ENCODE data around the gene EMID1. TPM values are rescaled to one million over a fixed set of nuclear protein-coding genes. Genes with fewer than 3 reads are reported as not detected.

EMID1 gene
- total and polyA plus RNA-seq, 12 donors: 0.22 to 1.1 (median 0.41) TPM; not detected in 1

GRCh38 chr22:29256606-29257325 is 51.1 kb downstream of the EMID1 start:
- Histone ChIP-seq H3K27ac (no peak overlapping the region), H3K4me3 (no peak overlapping the region), H3K4me1 (no peaks in the 10 kb centered on the region), H3K9me3 (no peaks in the 10 kb centered on the region), H3K27me3 (no peaks in the 10 kb centered on the region), H3K36me3 (peaks cover 0 to 19% (median 0%) of the 10 kb centered on the region in 9 donors)
- WGBS, 2 donors: 88 to 89% methylated on average over 8 of the region's 8 CpGs
- DNase-seq (no peak), ATAC-seq (no peak)
- TF ChIP-seq CTCF (IDR thresholded peaks at IDR 0.05): no peak
- intact Hi-C loops (cut with DNase I): loop anchor here in 2 of 10 donors (10.0 kb wide), 3 partner anchors 152 to 532 kb away; no protein-coding TSS in a partner anchor

- Histone ChIP-seq H3K27me3 (no peaks in the 10 kb centered on the region), H3K36me3 (peaks cover 0 to 19% (median 0%) of the 10 kb centered on the region in 9 donors), H3K9me3 (no peaks in the 10 kb centered on the region), H3K4me3 (no peak overlapping the region), H3K4me1 (no peaks in the 10 kb centered on the region), H3K27ac (no peak overlapping the region)
- no peak for TF ChIP-seq CTCF (IDR thresholded peaks at IDR 0.05)
- intact Hi-C loops (cut with DNase I): loop anchor here in 2 of 10 donors (10.0 kb wide), 3 partner anchors 153 to 533 kb away; no protein-coding TSS in a partner anchor
- peak in 1 of 8 donors; percentile 12 for ATAC-seq
- no peak for DNase-seq
- 77 to 84% methylated on average over 8 of the region's 8 CpGs for WGBS, 2 donors
Observed at GRCh38 chr22:29257751-29258181, 52.1 kb downstream of the EMID1 start.

GRCh38 chr22:29258407-29259252 is 52.9 kb downstream of the EMID1 start:
- Histone ChIP-seq H3K27ac (no peak overlapping the region), H3K4me3 (no peak overlapping the region), H3K27me3 (no peaks in the 10 kb centered on the region), H3K4me1 (no peaks in the 10 kb centered on the region), H3K36me3 (peaks cover 0 to 21% (median 0%) of the 10 kb centered on the region in 9 donors), H3K9me3 (no peaks in the 10 kb centered on the region)
- no peak for ATAC-seq
- intact Hi-C loops (cut with DNase I): loop anchor here in 2 of 10 donors (10.0 kb wide), 3 partner anchors 154 to 534 kb away; no protein-coding TSS in a partner anchor
- no peak for TF ChIP-seq CTCF (IDR thresholded peaks at IDR 0.05)
- DNase-seq: no peak
- WGBS, 2 donors: 93 to 94% methylated on average over 17 of the region's 17 CpGs

- TF ChIP-seq CTCF (IDR thresholded peaks at IDR 0.05): no peak
Observed at GRCh38 chr22:29259253-29259899, 53.7 kb downstream of the EMID1 start.

More at GRCh38 chr22:29259253-29259899, 53.7 kb downstream of the EMID1 start:
- H3K27ac ChIP-seq: no peak overlapping the region
- no peaks in the 10 kb centered on the region for H3K9me3 ChIP-seq
- no peak for DNase-seq
- peaks cover 0 to 28% (median 0%) of the 10 kb centered on the region in 9 donors for H3K36me3 ChIP-seq
- 76 to 79% methylated on average over 11 of the region's 11 CpGs for whole genome bisulfite sequencing, 2 donors
- no peak for ATAC-seq
- H3K27me3 ChIP-seq: no peaks in the 10 kb centered on the region
- no peak overlapping the region for H3K4me3 ChIP-seq
- no peaks in the 10 kb centered on the region for H3K4me1 ChIP-seq
- intact Hi-C loops (cut with DNase I): loop anchor here in 2 of 10 donors (10.0 kb wide), 3 partner anchors 155 to 535 kb away; no protein-coding TSS in a partner anchor
